SJSA1 (cell line): Measurements from ENCODE around the gene TIMM13. TPM values are rescaled to one million over a fixed set of nuclear protein-coding genes. Genes with fewer than 3 reads are reported as not detected.
"Not testable (repeated sequence)": the region's sequence is repeated elsewhere in the genome, so short reads cannot be mapped to it uniquely, and the experiment has no call there.

Experiments
- DNase-seq, 2 experiments: peaks; one replicate each; pipeline ENCODE4 v3.0.0-alpha.2; 2015 to 2020; ENCODE audit warnings: low spot score in 2 of 2, low read depth in 1 of 2
- H3K27ac ChIP-seq: fragments of 250-450 bp; sonication (Bioruptor Pico); 2 replicates; pipeline ENCODE4 v1.5.1; 2020; ENCODE audit warnings: mild to moderate bottlenecking, moderate library complexity
- H3K27me3 ChIP-seq: fragments of 250-450 bp; sonication (Bioruptor Pico); replicated peaks from 2 replicates; pipeline ENCODE4 v1.5.1; 2020; ENCODE audit warnings: mild to moderate bottlenecking, moderate library complexity
- H3K36me3 ChIP-seq: fragments of 250-450 bp; sonication (Bioruptor Pico); 2 replicates; pipeline ENCODE4 v1.5.1; 2020; ENCODE audit warnings: mild to moderate bottlenecking
- H3K4me1 ChIP-seq: fragments of 250-450 bp; sonication (Bioruptor Pico); replicated peaks from 2 replicates; pipeline ENCODE4 v1.6.1; 2021; ENCODE audit warnings: mild to moderate bottlenecking
- H3K4me3 ChIP-seq: fragments of 250-450 bp; sonication (Bioruptor Pico); 2 replicates; pipeline ENCODE4 v1.5.1; 2020; ENCODE audit warnings: mild to moderate bottlenecking
- H3K9me3 ChIP-seq: fragments of 250-450 bp; sonication (Bioruptor Pico); replicated peaks from 2 replicates; pipeline ENCODE4 v1.5.1; 2020; ENCODE audit warnings: mild to moderate bottlenecking
- total RNA-seq: library from RNA; depleted of rRNA; stranded (reverse); fragments of >200 nt; shearing (Covaris generic); gene quantifications from 2 replicates; pipeline ENCODE4 v1.2.3, GENCODE V29; 2014; rRNA removed

TIMM13 gene
- 48.8 and 86.2 TPM in 2 replicates for total RNA-seq

DNA sequence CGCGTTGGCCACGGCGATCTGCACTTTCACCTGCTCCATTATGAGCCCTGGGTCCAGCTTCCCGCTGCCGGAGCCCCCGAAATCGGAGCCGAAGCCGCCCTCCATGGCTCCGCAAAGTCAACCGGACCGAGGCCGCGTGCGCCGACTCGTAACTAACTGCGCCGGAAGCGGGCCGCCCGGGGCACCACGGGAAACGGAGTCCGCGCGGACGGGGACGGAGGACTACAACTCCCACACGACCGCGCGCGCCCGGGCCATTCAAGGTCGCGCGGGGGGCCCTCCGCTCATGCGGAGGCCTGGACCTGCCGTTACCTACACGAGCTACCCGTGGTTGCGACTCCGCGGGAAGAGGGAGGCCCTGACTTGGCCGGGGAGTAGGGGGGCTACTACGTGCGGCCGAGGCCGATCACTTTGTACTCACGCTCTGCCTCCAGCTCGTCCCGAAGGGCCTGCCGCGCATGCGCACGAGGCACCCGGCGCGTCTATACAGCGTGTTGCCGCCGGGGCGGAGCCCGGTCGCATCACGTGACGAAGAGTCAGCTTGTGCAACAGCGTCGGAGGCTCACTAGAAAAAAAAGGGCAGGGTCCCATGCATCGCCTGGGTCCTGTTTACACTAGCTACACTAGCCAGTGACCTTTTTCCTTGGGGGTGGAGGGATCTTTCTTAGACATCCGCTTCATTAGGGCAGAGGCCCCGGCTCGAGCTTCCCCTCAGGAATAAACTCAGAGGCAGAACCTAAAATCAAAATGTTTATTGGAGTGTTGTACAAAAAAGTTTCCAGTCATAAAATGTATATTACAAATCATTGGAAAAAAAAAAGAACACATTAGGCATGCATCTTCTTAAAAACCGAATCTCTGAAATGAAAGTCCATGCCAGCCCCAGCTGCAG, at the start of gene TIMM13:
TIMM13 (minus strand) TSS at position 158 of the 892 bp plus-strand sequence; CDS start at position 105, 53 bp downstream.
- H3K4me3 ChIP-seq: peak within 1 kb of the TSS; percentile 79
- peaks cover 77% of the 10 kb centered on the region for H3K36me3 ChIP-seq
- H3K27me3 ChIP-seq: no peaks in the 10 kb centered on the region
- peak; percentile 96 to 99 for DNase-seq
- H3K9me3 ChIP-seq: no peaks in the 10 kb centered on the region
- peaks cover 11% of the 10 kb centered on the region for H3K4me1 ChIP-seq
- peak within 1 kb of the TSS; percentile 89 for H3K27ac ChIP-seq

DNA sequence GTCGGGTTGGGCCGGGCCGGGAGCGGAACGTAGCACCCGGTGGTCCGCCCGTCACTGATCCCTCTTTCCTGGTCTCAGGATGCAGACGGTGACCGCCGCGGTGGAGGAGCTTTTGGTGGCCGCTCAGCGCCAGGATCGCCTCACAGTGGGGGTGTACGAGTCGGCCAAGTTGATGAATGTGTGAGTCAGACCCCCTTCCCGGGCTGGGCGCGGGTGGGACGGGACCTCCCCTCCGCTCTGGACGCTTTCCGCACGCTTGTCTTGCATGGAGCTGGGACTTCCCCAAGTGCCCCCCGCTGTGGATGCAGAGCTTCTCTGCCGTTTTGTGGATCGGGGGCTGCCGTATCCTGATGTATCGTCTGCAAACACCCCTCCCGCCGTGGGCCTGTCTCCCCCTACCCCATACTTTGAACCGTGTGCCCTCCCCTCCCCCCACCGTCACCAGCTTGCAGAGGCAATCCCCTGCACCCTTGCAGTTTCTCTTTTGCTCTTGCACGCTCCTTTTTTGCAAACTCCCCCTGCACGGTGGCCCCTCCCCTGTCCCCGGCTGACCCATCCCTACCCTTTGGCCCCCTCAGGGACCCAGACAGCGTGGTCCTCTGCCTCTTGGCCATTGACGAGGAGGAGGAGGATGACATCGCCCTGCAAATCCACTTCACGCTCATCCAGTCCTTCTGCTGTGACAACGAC, 49.2 kb upstream of the TIMM13 start:
- no peaks in the 10 kb centered on the region for H3K9me3 ChIP-seq
- peaks cover 32% of the 10 kb centered on the region for H3K36me3 ChIP-seq
- DNase-seq: peak; percentile 77 to 86
- peak overlapping the region; percentile 75 for H3K4me3 ChIP-seq
- no peaks in the 10 kb centered on the region for H3K27me3 ChIP-seq
- H3K27ac ChIP-seq: peak overlapping the region; percentile 43
- peaks cover 34% of the 10 kb centered on the region for H3K4me1 ChIP-seq

DNA sequence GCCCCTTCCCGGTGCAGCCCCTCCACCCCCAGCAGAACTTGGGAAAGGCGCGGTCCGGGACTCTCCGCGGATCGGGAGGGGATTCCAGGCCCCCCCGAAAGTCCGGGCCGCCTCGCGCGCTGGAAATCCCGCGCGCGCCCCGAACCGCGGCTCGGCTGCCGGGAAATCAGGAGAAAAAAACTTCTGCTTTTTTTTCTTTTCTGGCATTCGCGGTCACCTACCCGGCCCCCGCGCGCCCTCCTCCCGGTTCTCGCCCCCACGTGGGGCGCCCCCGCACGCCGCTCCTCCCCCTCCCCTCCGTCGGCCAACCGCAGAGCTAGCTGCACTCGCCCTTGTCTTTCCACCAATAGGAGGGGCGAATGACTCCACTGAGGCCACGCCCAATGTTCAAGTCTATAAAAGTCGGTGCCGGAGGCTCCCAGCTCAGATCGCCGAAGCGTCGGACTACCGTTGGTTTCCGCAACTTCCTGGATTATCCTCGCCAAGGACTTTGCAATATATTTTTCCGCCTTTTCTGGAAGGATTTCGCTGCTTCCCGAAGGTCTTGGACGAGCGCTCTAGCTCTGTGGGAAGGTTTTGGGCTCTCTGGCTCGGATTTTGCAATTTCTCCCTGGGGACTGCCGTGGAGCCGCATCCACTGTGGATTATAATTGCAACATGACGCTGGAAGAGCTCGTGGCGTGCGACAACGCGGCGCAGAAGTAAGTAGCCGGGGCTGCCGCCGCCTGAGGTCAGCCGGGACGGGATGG, 48.5 kb upstream of the TIMM13 start, which contains the start of gene GADD45B:
GADD45B (plus strand) TSS at position 426 of the 749 bp plus-strand sequence; CDS start at position 658, 232 bp downstream.
- Histone ChIP-seq H3K27ac (peak within 1 kb of the TSS; percentile 58), H3K4me3 (peak within 1 kb of the TSS; percentile 75), H3K36me3 (peaks cover 32% of the 10 kb centered on the region), H3K4me1 (peaks cover 28% of the 10 kb centered on the region), H3K27me3 (no peaks in the 10 kb centered on the region), H3K9me3 (no peaks in the 10 kb centered on the region)
- peak; percentile 98 to 99 for DNase-seq

DNA sequence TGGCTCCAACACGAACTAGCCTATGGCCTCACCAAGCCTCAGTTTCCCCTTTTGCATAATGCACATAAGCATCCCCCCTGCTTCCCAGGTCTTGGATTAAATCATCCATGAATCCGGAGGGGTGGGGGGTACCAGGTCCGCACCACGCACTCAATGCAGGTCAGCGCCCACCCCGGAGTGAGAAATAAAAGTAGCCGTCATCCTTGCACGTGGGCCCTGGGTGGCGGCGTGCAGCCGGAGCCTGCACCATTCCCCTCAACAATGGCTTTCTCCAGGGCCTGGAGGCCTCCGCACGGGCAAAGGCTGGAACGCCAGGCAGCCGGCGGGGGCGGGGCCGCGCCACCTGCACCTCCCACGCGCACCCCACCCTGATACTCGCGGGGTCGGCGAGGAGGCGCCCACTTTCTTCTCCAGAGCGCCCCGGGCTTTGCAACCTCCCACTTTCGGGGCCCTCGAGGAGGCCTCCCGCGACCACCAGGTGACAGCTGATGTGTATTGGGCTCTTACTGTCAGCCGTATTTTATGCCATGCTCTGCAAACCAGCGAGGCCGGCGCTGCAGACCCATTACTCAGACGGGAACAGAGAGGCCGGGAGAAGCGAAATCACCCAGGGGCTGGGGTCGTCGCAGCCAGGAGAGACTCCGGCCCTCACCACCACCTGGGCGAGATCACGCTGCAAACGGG, 47.8 kb upstream of the TIMM13 start:
- Histone ChIP-seq H3K27me3 (no peaks in the 10 kb centered on the region), H3K36me3 (peaks cover 32% of the 10 kb centered on the region), H3K27ac (peak overlapping the region; percentile 58), H3K9me3 (no peaks in the 10 kb centered on the region), H3K4me3 (peak overlapping the region; percentile 75), H3K4me1 (peaks cover 28% of the 10 kb centered on the region)
- peak; percentile 79 to 89 for DNase-seq

DNA sequence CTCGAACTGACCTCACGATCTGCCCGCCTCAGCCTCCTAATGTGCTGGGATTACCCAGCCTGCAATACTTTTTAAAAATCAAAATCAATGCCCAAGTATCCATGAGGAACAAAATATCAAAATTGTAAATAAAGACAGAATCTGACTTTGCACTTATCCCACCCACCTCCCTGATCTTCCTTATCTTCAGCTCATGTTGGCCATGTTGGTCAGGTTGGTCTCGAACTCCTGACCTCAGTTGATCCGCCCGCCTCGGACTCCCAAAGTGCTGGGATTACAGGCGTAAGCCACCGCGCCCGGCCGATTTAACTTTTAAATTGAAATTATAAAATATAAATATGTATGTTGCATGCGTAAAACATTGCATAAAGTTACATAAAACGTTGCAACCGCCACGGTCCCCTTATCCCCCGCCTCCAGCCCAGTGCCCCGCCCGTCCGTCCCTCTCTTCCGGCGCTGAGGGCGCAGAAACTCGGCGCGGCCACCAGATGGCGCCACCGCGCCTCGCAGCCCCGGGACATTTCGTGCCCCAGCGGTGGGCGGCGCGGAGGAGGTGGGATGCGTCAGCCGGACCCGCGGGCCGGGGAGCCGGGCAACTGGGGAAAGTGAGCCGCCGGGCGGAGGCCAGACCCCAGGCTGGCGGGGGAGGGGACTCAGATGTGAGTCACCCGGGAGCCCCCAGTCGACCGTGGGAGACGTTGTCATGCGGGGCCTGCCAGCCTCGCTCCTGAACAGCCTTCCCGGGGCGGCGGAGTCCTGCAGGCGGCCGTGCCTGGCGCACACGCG, 47.0 kb upstream of the TIMM13 start:
- peak overlapping the region; percentile 75 for H3K4me3 ChIP-seq
- H3K27ac ChIP-seq: peak overlapping the region; percentile 58
- H3K36me3 ChIP-seq: peaks cover 32% of the 10 kb centered on the region
- peaks cover 27% of the 10 kb centered on the region for H3K4me1 ChIP-seq
- no peaks in the 10 kb centered on the region for H3K9me3 ChIP-seq
- no peaks in the 10 kb centered on the region for H3K27me3 ChIP-seq
- DNase-seq: peak; percentile 96

DNA sequence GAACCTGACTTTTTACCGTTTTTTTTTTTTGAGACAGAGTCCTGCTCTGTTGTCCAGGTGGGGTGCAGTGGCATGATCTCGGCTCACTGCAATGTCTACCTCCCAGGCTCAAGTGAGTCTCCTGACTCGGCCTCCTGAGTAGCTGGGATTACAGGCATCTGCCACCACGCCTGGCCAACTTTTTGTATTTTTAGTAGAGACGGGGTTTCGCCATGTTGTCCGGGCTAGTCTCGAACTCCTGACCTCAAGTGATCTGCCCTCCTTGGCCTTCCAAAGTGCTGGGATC, 42.5 kb upstream of the TIMM13 start:
- not testable (repeated sequence) for H3K36me3 ChIP-seq, H3K4me3 ChIP-seq, H3K27me3 ChIP-seq, DNase-seq, H3K9me3 ChIP-seq
- Histone ChIP-seq H3K4me1 (peaks cover 27% of the 10 kb centered on the region), H3K27ac (peak overlapping the region; percentile 44)

DNA sequence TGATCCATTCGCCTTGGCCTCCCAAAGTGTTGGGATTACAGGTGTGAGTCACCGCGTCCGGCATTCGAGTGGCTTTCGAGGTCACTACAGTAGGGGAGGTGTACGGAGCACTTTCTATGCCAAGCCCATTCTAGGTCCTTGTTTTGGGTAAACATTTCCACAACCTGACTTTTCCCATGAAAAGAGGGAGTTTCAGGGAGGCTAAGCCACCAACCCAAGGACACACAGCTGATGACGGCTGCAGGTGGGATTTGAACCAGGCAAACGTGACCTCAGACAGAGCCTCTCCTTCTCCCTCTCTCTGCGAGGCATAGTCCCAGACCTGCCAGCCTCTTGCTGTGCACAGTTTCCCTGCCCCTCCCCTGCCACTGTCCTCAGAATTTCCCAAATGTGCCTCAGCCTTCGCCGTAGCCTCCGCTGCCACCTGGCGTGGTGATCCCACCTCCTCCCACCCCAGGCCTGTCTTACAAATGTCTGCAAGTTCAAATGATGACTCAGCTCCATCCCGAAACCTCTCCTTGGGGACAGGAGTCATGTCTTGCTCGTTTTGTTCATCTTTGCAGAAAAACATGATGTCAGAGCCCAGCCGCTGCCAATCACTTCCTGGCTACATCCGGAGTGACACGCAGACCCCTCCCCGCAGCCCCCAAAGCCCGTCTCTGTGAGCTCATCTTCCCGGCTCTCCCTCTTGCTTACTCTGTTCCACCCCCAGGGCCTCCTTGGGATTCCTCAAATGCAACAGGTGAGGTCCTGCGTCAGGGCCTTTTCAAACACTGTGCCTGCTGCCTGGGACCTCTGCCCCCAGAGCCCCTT, 41.9 kb upstream of the TIMM13 start:
- no peak overlapping the region for H3K4me3 ChIP-seq
- H3K27me3 ChIP-seq: no peaks in the 10 kb centered on the region
- H3K27ac ChIP-seq: peak overlapping the region; percentile 44
- no peaks in the 10 kb centered on the region for H3K9me3 ChIP-seq
- DNase-seq: peak; percentile 74 to 87
- H3K36me3 ChIP-seq: no peaks in the 10 kb centered on the region
- peaks cover 24% of the 10 kb centered on the region for H3K4me1 ChIP-seq

DNA sequence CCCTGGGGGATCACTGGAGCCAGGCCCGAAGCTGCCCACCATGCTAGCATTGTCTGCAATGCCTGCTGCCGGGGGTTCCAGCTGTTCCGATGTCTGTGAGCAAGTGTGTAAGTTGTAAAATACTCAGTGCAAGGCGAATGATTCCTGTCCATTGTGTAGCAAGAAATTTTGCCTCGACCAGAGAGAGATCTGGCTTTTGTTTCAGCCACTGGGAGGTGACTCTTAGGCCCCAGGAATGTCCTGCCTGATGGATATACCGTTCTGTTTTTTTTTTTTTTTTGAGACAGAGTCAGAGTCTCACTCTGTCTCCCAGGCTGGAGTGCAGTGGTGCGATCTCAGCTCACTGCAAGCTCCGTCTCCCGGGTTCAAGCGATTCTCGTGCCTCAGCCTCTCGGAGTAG, 41.2 kb upstream of the TIMM13 start:
- peaks cover 19% of the 10 kb centered on the region for H3K4me1 ChIP-seq
- H3K9me3 ChIP-seq: no peaks in the 10 kb centered on the region
- DNase-seq: no peak
- H3K4me3 ChIP-seq: no peak overlapping the region
- peak overlapping the region; percentile 44 for H3K27ac ChIP-seq
- no peaks in the 10 kb centered on the region for H3K27me3 ChIP-seq
- H3K36me3 ChIP-seq: no peaks in the 10 kb centered on the region

DNA sequence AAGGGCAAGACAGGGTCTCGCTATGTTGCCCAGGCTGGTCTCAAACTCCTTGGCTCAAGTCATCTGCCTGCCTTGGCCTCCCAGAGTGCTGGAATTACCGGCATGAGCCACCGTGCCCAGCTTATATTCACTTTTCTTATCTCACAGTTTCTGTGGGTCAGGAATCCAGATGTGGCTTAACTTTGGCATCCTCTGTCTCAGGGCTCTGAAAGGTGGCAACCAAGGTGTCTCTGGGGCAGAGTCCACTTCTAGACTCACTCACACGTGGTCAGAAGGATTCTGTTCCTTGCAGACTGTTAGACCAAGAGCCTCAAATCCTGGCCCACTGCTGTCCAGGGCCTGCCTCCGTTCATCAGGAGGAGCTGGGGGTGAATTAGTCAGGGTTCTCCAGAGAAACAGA, 37.0 kb upstream of the TIMM13 start:
- H3K4me3 ChIP-seq: no peak overlapping the region
- H3K9me3 ChIP-seq: no peaks in the 10 kb centered on the region
- DNase-seq: no peak
- peaks cover 37% of the 10 kb centered on the region for H3K4me1 ChIP-seq
- H3K27ac ChIP-seq: no peak overlapping the region
- H3K36me3 ChIP-seq: no peaks in the 10 kb centered on the region
- H3K27me3 ChIP-seq: no peaks in the 10 kb centered on the region

DNA sequence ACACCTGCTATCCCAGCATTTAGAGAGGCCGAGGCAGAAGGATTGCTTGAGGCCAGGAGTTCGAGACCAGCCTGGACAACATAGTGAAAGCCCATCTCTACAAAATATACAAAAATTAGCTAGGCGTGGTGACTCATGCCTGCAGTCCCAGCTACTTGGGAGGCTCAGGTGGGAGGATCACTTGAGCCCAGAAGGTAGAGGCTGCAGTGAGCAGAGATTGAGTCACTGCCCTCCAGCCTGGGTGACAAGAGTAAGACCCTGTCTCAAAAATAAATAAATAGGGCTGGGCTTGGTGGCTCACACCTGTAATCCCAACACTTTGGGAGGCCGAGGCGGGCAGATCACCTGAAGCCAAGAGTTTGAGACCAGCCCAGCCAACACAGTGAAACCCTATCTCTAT, 36.3 kb upstream of the TIMM13 start:
- H3K36me3 ChIP-seq, H3K27ac ChIP-seq, H3K4me3 ChIP-seq, DNase-seq, H3K9me3 ChIP-seq, H3K27me3 ChIP-seq: not testable (repeated sequence)
- peaks cover 30% of the 10 kb centered on the region for H3K4me1 ChIP-seq

DNA sequence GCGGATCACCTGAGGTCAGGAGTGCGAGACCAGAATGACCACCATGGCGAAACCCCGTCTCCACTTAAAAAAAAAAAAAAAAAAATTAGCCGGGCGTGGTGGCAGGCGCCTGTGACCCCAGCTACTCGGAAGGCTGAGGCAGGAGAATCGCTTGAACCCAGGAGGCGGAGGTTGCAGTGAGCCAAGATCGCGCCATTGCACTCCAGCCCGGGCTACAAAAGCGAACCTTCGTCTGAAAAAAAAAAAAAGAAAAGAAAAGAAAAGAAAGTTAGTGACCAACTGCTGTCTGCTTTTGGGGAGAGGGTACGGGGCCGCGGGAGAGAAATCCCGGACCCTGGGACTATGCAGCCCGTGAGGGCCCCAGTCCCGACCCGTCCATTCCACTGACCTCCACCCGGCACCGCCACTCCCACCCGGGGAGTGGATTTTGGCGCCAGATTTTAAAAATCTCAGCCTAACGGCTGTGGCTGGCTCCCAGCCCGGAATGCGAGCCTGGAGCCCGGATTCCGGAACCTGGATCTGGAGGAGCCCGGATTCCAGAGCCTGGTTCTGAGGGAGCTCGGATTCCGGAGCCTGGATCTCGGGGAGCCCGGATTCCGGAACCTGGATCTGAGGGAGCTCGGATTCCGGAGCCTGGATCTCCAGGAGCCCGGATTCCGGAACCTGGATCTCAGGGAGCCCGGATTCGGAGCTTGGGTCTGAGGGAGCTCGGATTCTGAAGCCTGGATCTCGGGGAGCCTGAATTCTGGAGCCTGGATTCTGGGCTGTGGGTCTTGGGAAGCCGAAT, 35.4 kb upstream of the TIMM13 start:
- Histone ChIP-seq H3K27me3 (no peaks in the 10 kb centered on the region), H3K27ac (peak overlapping the region; percentile 97), H3K9me3 (no peaks in the 10 kb centered on the region), H3K4me1 (peaks cover 25% of the 10 kb centered on the region), H3K36me3 (no peaks in the 10 kb centered on the region; the same call in 1 of the 2 replicates), H3K4me3 (peak overlapping the region; percentile 48)
- DNase-seq: peak; percentile 96
